Activated T-cell treated with anti-CD3 and anti-CD28 coated beads, Interleukin-2, amount 50 U/mL, for 48 hours (primary cell): ENCODE results near the gene BLID.

Experiments used
- DNase-seq, 2 experiments: peaks; one replicate each; pipeline ENCODE4 v3.0.0-alpha.2; 2020

BLID gene, protein sequence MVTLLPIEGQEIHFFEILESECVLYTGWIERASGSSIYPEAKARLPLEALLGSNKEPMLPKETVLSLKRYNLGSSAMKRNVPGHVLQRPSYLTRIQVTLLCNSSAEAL

DNA sequence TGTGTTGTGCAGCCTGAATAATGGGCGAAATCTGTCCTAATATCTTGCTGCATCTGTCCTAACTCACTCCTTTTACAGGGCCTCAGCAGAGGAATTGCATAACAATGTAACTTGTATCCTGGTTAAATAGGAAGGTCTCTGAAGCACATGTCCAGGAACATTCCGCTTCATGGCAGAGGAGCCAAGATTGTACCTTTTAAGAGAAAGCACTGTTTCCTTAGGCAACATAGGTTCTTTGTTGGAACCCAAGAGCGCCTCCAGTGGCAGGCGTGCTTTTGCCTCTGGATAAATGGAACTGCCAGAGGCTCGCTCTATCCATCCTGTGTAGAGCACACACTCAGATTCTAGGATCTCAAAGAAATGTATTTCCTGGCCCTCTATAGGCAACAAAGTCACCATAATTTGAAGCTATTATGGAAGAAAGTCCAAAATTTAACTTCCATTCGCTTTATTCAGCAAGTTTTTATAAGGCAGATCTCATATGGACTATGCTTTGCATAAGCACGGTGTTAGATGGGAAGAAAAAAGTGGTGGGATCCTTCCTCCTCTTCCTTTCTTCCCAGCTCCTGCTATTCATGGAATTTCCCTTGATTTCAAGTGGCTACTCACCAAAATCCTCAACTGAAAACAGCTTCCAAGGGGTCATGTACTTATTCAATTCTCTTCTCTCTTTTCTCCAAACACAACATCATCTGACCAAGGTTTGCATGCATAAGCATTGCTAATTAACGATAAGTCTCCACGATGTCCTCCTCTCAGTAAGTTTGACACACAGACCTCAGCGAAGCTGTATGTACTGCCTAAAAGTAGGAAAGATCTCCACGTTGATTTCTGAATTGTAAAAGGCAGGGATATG lies at the start of gene BLID:
BLID (minus strand) TSS at position 692 of the 856 bp plus-strand sequence; CDS start at position 399, 293 bp downstream.
- DNase-seq, result no peak

DNA sequence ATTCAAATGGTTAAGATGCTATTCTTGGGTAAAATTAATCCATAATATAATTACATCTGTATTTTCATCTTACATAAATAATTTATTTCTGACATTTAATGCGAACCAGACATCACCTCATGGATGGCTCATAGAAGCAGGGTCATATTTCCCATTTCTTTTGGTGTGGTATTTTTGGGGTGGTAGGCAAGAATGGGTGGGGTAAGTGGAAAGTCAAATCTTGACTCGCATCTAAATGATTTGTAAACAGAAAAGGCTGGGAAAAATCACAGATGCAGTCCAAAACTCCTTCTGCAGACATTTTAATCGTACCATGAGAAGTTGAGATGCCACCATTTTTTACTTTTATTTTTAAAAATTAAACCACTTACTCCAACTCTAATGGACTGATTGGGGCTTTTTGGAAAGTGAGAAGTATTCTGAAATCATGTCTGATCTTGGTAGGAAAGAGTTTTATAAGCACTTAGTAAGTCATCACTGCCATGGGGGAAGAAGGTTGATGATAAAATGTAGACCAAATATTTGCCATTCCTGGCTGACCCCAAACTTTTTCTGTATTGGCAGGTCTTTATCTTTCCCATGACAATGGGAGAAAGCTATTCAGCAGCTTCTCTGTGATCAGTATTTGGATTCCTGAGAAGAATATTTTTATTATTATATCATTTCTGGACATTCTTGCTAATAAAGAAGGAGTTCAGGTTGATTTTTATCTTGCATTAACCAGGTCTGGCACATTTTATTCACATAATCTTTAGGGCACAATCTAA lies 47.2 kb upstream of the BLID start:
- DNase-seq, result no peak

DNA sequence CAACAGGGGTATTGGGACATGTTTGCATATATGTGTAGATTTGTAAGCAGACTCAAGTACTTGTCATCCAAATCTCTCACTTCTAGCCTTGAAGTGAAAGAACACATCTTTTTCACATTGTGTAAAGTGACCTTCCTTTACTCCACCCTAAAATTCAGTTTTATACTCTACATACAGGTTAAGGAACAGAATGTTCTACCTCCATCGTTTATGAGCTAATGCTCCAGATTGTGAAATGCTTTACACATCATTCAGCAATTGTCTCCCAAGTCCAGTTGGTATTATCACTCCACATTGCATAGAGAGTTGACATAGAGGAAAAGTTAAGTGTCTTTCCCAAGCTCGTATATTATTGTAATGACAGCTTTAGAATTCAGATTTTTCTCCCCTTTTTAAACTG lies 46.1 kb upstream of the BLID start:
- DNase-seq, result no peak

DNA sequence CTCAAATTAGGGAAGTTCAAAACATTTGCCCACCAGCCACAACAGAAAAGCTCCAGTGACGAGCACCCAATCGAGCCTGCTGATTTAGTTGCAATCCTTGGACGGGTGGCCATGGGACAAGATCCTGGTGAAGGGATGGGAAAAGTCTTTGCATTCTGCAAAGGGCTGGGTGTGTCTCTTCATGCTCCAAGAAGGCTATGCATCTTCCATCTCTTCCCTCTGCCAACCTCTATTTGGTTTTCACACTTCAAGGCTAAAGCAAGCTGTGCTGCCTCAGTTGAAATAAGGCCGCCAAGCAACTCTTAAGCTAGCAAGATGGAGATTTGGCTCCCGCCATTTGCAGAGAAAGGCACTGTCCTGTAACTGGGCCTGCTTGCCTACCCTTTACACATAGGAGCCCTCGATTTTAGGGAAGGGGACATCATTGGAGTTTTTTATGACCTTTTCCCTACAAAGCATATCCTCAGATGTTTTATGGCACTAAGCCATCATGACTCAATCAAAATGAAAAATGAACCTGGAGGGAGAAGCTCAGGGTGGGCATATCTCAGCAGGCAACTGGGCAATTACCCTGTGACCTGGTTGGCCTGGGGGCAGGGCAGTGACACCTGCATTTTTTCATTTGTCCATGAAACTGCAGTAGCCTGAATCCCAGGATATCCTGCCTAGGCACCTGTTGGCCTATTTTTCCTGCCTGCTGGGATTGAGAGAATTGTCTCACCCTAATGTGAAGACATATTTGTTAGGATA lies 45.0 kb upstream of the BLID start:
- DNase-seq, result no peak

DNA sequence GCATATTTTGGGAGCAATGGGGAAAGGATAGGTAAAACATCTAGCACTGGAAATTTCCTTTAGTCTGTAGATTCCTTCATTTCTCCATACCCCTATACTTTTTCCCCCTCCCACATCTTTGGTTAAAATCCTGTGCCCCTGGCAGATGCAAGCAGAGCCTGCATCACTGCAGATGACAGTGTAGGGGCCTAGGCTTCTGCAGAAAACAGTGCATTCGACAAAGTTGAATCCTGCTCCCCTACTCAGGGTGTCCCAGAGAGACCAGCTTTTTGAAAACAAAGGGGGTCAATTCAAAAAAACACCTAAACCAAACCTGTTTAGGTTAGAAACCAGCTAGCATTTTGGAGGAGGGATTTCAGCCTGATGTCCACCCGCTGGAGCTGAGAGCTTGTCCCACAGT lies 43.8 kb upstream of the BLID start:
- DNase-seq, result no peak

DNA sequence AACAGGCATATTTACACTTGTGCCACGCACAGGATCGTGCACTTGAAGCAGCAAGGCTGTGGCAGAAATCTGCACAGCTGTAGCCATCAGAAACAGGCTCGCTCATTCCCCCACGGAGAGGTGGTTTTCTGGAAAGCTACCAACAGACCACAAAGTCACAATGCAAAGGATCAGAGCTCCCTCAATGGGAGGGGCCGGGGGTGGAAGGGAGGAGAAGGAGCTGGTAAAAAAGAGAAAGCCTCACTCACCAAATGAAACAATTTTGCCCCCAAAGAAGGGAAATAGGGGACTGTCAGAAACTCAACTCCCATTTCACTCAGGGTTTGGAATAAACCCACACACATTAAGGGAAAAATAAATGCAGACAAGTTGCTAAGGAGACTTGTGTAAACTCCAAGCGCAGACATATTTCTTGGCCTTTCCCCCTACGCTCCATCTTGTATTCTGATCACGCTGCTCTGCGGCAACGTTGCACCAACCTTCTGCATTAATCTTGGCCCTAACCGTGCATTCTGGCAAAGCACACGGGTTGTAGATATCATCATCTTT lies 43.2 kb upstream of the BLID start:
- DNase-seq, result no peak

DNA sequence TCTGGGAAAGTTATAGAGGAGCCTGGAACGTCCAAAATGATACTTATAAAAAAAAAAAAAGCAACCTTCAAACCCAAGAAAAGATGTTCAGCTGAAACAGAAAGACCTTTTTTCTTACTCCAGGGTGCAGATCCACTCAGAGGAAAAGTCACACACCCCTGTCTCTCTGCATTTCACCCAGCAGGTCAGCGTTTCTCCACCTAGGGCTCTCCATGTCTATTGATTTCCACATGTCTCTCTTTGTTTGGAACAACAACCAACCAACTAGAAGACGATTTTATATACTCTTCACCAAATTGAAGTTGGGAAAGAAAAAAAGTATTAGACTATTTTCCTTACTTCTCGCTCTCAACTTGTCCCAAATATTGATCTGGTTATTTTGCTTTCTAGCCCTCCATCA lies 42.2 kb upstream of the BLID start:
- DNase-seq, result no peak

DNA sequence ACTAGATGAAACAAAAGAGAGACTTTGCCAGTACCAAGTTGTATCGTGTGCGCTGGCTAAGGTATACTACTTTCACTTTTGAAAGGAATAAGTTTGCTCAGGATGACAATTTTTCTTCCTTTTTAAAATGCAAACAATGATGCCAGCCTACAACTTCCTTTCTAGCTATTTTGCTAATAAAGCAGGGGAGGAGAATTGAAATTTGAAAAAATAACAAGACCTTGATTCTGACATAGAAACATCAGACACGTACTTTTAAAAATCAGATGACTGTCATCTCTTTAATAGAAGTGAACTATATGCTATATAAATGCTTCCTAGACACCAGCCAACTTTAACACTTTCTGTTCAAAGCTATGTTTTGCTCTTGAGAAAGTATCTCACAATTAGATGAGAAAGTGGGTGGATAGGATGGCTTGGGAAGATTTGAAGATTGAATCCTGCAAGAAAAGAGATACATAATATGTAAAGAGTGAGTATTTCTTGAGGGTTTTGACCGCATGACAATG lies 41.7 kb upstream of the BLID start:
- DNase-seq, result no peak

DNA sequence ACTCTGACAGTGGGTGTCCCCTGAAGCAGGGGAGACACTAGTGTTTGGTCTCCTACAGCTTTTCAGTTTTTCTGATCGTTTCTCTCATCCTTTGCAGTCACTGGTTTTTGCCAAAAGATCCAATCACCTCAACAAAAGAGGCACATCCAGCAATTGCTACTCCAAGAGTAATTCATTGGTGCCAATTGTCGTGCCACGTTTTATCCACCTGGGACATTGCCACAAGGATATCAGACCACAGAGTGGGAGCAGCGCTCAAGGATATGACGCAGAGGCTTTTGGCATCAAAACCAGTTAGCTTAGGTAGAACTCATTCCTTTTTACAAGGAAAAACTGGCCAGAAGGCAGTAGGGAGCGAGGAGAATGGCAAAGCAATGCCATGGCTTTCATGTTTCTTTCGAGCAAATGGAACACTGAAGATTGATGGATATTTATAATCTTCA lies 40.9 kb upstream of the BLID start:
- no peak for DNase-seq

DNA sequence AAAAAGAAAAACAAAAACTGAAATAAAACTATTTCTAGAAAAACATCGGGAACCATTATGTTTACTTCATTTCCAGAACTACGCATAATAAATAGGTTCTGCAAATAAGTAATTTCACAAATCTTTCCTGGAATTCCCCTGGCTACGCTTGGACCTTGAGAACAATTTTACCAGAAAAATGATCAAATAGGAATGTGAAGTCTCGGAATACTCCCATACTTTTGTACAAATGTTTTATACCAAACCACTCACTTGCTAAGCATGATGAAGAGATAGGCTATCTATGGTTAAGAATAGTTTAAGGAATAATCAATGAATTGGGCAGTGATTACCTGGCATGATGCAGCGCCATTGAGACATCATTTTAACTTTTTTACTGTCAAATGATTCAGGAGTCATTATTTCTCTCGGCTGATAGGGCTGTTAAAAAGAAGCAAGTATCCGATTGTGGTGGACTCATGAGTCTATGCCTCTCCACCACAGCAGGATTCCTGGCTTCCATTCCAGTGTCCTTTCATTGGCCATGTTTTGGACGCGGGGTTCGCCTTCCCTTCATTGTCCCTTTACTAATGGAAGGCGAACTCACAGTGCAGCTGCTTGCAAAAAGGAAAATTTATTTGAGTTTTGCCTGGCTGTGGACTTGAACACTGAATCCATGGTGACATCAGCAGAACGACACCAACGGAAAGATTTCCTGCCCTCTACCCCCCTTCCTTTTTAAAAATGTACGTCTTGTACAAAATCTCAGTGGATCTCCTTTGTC lies 39.9 kb upstream of the BLID start:
- DNase-seq, result no peak

DNA sequence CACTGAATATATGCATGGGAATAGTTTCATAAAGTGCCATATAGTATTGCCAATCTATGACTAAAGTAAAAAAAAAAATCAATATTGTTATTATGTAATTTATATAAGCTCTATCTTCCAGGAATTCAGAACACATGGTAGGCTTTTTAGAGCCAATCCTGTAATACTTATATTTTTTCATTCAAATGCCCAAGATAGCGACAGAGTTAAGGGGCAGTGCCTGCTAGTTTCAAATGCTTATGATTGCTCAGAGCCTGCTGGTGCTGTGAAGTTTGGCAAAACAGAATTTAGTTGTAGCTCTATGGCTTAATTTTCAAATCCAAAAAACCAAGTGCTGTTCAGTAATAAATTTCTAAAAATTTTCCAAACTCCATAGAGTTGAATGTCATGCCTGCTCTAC lies 39.0 kb upstream of the BLID start:
- no peak for DNase-seq

DNA sequence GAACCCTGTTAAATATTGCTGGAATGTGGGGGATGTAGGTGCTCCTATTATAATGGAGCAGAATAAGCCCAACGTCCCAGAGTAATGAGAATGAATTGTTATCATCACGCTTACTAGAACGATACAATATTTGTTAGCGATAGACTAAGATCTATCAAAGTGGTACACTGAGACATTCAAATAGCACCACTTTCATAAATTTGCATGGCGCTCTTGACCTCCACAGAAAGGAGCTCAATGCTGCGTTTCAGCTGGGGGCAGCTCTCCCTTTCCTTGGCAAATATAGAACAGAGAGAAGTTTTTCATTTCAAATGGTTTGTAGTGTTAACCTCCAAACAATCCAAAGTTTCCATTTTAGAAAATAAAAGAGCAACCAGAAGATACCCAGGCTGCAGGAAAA lies 38.2 kb upstream of the BLID start:
- DNase-seq, result no peak

DNA sequence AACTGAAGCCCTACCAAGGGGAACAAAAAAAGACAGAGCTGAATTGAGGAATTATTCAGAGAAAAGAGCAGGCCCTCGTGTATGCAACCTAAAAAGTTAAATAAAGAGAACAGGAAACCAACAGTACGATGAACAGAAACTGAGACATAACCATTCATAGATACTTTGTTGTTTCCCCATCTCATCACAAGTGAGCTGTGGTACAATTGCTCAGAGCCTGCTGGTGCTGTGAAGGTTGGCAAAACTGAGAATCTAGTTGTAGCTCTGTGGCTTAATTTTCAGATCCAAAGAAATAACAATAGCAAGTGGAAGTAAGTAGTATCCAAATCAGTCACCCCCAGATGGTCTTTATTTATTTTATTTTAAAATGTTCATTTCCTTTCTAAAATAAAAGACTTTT lies 37.7 kb upstream of the BLID start:
- DNase-seq, result no peak

DNA sequence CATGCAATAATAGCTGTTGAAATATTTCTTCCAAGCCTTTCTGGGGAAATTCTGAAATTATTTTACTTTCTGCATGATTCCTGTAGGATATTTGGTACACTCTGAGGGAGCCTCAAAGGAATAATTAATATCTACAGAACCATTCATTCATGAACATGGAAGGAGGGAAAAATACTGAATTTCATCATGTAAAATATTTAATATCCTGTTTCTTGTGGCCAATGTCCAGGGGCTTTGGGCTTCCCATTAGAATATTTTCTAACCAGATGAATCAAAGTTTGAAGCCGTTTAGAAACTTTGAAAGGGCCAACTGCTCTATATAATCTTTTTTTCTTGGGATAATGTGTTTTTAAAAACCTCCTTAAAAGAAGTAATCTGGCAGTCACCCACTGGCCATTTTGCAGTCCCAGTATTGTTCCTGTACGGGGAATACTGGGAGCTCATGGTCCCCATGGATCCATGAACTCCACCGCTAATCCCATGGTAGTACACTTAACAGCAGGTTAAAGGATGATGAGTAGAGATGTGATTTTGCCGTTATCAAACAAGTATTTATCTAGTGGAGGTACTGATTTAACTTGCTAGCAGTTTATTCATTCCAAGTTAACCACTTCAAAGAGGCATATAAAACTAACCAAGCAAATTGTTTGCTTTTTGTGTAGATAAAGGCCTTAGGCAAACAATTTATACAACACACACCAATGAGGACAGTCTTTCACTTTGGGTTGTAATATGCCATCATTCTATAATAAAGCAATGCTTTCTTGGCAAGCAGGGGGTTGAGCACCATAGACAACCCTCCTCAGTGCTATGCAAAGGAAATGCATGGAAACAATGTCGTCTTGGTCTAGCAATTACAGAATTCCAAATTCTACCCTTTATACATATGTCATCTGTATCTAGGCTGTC lies 34.5 kb upstream of the BLID start:
- no peak for DNase-seq

DNA sequence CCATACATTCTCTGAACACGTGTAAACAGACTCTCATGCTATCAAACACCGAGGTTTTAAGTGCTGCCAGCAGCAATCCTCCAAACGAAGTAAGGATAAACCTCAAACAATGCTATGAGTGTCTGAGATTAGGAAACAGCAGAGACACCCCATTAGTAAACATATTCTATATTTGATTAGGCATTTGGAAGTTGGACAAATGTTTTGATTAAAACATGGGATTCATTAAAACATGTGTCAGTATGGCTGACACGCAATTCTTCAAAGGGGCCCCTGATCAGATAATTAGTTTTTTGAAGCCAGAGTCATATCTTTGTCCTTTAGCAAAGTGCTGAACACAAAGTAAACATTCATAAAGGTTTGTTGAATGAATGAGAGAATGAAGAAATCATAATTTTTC lies 33.2 kb upstream of the BLID start:
- DNase-seq, result no peak

DNA sequence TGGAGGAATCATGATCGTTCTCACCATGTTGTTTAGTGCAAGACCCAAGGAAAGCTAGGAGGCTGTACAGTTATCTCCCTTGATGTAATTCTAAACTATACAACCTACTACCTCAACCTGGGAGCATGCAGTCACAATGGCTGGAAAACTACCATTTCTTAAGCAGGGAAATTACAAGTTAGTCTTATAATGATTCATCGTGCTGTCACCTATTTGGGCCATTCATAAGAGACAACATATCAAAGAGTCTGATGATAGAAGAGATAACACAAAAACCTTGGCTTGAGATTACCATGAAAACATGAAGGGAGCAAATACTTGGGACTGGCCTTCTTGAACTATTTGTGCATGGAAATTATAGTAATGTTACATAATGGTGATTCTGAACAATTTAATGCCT lies 30.5 kb upstream of the BLID start:
- DNase-seq, result no peak

DNA sequence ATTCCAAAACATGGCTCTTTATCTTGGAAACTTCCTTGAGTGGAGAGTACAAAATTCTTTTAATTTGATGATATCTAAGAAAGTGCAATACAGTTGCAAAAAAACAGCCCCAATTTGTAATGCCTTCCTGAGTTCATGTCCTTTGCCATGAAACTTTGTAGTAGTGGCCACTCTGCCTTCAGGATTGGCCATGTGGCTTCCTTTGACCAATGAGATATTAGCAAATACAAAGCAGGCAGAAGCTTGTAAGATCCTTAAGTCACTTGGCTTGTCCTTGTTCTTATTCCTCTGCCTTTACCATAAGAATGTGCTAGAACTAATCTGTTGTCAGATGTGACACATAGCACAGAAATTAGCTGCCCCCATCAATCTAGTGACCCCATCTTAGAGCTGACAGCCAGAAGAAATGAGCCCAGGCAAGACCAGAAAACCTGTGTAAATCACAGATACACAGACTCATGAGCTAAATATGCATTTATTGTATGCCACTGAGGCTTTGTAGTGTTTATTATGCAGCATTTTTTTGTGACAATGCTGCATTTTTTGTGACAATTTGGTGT lies 29.8 kb upstream of the BLID start:
- no peak for DNase-seq

DNA sequence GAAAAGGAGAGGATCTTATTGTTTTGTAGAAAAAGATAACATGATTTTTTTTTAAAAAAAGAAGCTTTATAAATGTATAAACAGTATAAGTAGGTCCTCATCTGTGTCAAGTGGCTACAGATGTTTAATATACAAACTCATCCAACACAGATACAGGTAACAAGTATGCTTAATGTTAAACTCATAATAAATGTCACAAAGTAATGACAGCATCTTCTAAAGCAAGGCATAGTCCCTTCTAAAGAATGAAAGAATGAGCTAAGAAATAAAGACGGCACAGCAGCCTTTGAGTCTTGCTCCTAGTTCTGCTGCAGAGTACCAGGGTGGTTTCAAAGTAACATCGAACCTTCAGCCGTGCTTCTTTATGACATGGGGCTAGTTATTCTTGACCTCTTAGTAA lies 28.7 kb upstream of the BLID start:
- DNase-seq, result no peak

DNA sequence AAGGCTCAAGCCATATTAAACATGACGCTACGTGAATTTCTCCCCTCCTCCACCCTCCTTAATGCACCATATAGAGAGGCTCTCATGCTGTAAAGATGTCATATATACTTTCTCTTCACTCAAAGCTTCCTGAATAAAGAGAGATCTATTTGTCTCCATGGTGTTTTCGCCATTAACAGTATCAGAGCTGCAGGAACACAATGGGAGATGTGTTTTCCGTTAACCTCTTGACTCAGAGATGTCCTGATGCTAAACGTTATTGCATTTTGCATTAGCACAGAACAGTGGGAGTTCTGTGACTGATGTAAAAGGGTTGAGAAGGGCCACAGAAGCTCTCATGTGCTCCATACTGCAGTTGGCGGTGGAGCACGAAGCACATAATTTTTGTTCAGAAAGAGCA lies 25.7 kb upstream of the BLID start:
- no peak for DNase-seq

DNA sequence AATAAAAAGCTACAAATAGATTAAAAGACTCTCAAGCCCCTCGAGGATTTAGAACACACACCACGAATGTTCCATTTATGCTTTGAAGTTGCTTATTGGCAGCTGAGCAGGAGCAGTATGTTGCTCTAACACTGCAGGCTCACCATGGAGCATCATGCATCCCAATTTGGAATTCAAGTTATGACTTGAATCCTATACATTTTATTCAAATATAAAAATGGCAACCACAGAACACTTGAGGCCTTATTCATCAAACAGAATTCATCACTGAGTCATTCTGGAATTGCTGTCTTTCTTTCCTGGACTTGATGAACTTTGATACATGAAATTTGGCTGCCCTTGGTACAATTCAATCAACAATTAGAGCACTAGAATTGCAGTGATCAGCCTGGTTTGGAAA lies 24.5 kb upstream of the BLID start:
- no peak for DNase-seq

DNA sequence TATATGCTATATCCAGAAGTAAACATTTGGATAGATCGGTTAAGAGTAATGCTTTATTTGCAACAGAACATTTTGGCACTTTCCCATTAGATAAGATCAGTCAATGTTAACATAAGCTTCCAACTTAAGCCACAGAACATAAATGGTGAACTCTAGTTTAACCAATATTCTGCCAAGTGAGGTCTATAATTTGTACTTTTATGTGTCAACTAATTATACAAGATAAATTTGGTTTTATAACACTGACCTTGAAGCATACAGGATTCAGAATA lies 23.5 kb upstream of the BLID start:
- no peak for DNase-seq
